Panc1 (cell line): ENCODE measurements around the gene NPHP4.

Experiments
- CTCF ChIP-seq: fragments of 450-650 bp; IDR thresholded peaks from 2 replicates; pipeline ENCODE4 v1.5.1; 2017; ENCODE audit warnings: mild to moderate bottlenecking
- POLR2AphosphoS5 ChIP-seq: IDR thresholded peaks from 2 replicates; pipeline ENCODE4 v1.6.1; 2012; ENCODE audit warnings: mild to moderate bottlenecking, low read depth, low read length, moderate library complexity
- SIN3A ChIP-seq: IDR thresholded peaks from 2 replicates; pipeline ENCODE4 v1.6.1; 2012; ENCODE audit warnings: low read depth, mild to moderate bottlenecking, low read length, moderate library complexity, borderline replicate concordance; ENCODE audit not compliant: insufficient read depth

GRCh38 chr1:5913876-5914275 is 78.3 kb downstream of the NPHP4 start:
- TF ChIP-seq CTCF (no peak), POLR2AphosphoS5 (no peak), SIN3A (no peak)
